ENCODE measurements around the gene ATXN10.

Gene ATXN10

GRCh38 chr22:45892681-45893461 lies 221.2 kb downstream of the ATXN10 start:
- no peak for DNase-seq (ENCODE audit: extremely low spot score)
- ChIA-PET CTCF (no interaction called here), POLR2A (no interaction called here)
- TF ChIP-seq HDGF (IDR thresholded peaks at IDR 0.05; ENCODE audit: borderline replicate concordance) (no peak), NFRKB (IDR thresholded peaks at IDR 0.05) (no peak), CTBP1 (IDR thresholded peaks at IDR 0.05; ENCODE audit: borderline replicate concordance) (no peak), PKNOX1 (IDR thresholded peaks at IDR 0.05) (no peak), SUZ12 (IDR thresholded peaks at IDR 0.05) (no peak), L3MBTL2 (conservative IDR thresholded peaks at IDR 0.05) (no peak), ARNT (IDR thresholded peaks at IDR 0.05) (no peak), LEF1 (IDR thresholded peaks at IDR 0.05; ENCODE audit: borderline replicate concordance) (no peak), FOXK2 (IDR thresholded peaks at IDR 0.05) (no peak), SP1 (IDR thresholded peaks at IDR 0.05) (no peak), ELF4 (IDR thresholded peaks at IDR 0.05) (no peak)

GRCh38 chr22:45893516-45893915 lies 221.9 kb downstream of the ATXN10 start:
- DNase-seq (ENCODE audit: extremely low spot score), result no peak
- no peak for TF ChIP-seq TARDBP (IDR thresholded peaks at IDR 0.05)
- no peak for TF ChIP-seq SUZ12 (IDR thresholded peaks at IDR 0.05)
- TF ChIP-seq ZNF384 (IDR thresholded peaks at IDR 0.05), result no peak
- TF ChIP-seq FOXA1 (IDR thresholded peaks at IDR 0.05), result no peak
- TF ChIP-seq L3MBTL2 (conservative IDR thresholded peaks at IDR 0.05), result no peak
- no peak for TF ChIP-seq FOXK2 (IDR thresholded peaks at IDR 0.05)
- TF ChIP-seq NFRKB (IDR thresholded peaks at IDR 0.05), result no peak
- TF ChIP-seq SP1 (IDR thresholded peaks at IDR 0.05), result no peak
- no peak for TF ChIP-seq ARNT (IDR thresholded peaks at IDR 0.05)
- TF ChIP-seq PKNOX1 (IDR thresholded peaks at IDR 0.05), result no peak
- no peak for TF ChIP-seq FOXM1 (IDR thresholded peaks at IDR 0.05; ENCODE audit: borderline replicate concordance)
- no peak for TF ChIP-seq ELF4 (IDR thresholded peaks at IDR 0.05)
- TF ChIP-seq BHLHE40 (IDR thresholded peaks at IDR 0.05; ENCODE audit: borderline replicate concordance), result no peak
- TF ChIP-seq CTBP1 (IDR thresholded peaks at IDR 0.05; ENCODE audit: borderline replicate concordance), result no peak
- TF ChIP-seq LEF1 (IDR thresholded peaks at IDR 0.05; ENCODE audit: borderline replicate concordance), result no peak
- no peak for TF ChIP-seq HDGF (IDR thresholded peaks at IDR 0.05; ENCODE audit: borderline replicate concordance)
- CTCF ChIA-PET, result no interaction called here
- POLR2A ChIA-PET, result no interaction called here
